Calu3 (cell line): ENCODE data around the gene LAD1. TPM values are rescaled to one million over a fixed set of nuclear protein-coding genes. Genes with fewer than 3 reads are reported as not detected.

Source experiments
- BruUV-seq: library from RNA; stranded (reverse); fragments of 400-500 nt; replicated peaks from 2 replicates; lab custom pipeline; 2021; lab: Mats Ljungman, UMichigan
- CTCF ChIA-PET: fragments of 300-600 bp; sonication (Branson Sonifier 250); formaldehyde crosslinking; loops from one replicate; lab custom pipeline; 2022; ENCODE audit warnings: antibody characterized with exemption; lab: Charles Lee
- DNase-seq: peaks from one replicate; pipeline ENCODE4 v3.0.0; 2022
- H3K27ac Mint-ChIP-seq: one replicate; pipeline ENCODE4 v1.8.0; 2022; ENCODE audit warnings: mixed read lengths; ENCODE audit not compliant: unreplicated experiment
- H3K27me3 Mint-ChIP-seq: one replicate; pipeline ENCODE4 v1.8.0; 2022; ENCODE audit warnings: mixed read lengths; ENCODE audit not compliant: unreplicated experiment
- H3K36me3 Mint-ChIP-seq: one replicate; pipeline ENCODE4 v1.8.0; 2022; ENCODE audit warnings: mild to moderate bottlenecking, moderate library complexity, mixed read lengths; ENCODE audit not compliant: insufficient read depth, unreplicated experiment
- H3K4me1 Mint-ChIP-seq: one replicate; pipeline ENCODE4 v1.8.0; 2022; ENCODE audit warnings: mild to moderate bottlenecking, low read depth, mixed read lengths; ENCODE audit not compliant: unreplicated experiment
- H3K4me3 Mint-ChIP-seq: one replicate; pipeline ENCODE4 v1.8.0; 2022; ENCODE audit warnings: mild to moderate bottlenecking, low read depth, moderate library complexity, mixed read lengths; ENCODE audit not compliant: unreplicated experiment
- H3K9me3 Mint-ChIP-seq: one replicate; pipeline ENCODE4 v1.8.0; 2022; ENCODE audit warnings: low read depth, mixed read lengths; ENCODE audit not compliant: unreplicated experiment
- CTCF ChIP-seq: fragments of 200-600 bp; IDR thresholded peaks from one replicate; pipeline ENCODE4 v1.8.0; 2022; ENCODE audit warnings: antibody characterized with exemption; ENCODE audit not compliant: unreplicated experiment
- intact Hi-C: fragments of 100-400 bp; cut with micrococcal nuclease; formaldehyde crosslinking; loops from one replicate; pipeline ENCODE4 v1.10.0; 2022; ENCODE audit not compliant: unreplicated experiment
- total RNA-seq: library from RNA; stranded (reverse); gene quantifications from 2 replicates; pipeline ENCODE4 v1.2.3, GENCODE V29; 2022

LAD1 gene
- total RNA-seq, 1 experiment from 2014 or later, result 209 TPM

GRCh38 chr1:201406831-201407406 is 7.8 kb upstream of the LAD1 start:
- DNase-seq, result peak; percentile 56
- peak overlapping the region; percentile 74 for H3K27ac Mint-ChIP-seq
- BruUV-seq, result no TSS peak
- intact Hi-C loops, result loop anchor here (1.0 kb wide), 1 partner anchor 10 kb away; no protein-coding TSS in a partner anchor
- peak overlapping the region; percentile 28 for H3K4me3 Mint-ChIP-seq
- no peak for TF ChIP-seq CTCF
- no peaks in the 10 kb centered on the region for H3K9me3 Mint-ChIP-seq
- H3K36me3 Mint-ChIP-seq, result peaks cover 38% of the 10 kb centered on the region
- H3K27me3 Mint-ChIP-seq, result peaks cover 10% of the 10 kb centered on the region
- H3K4me1 Mint-ChIP-seq, result no peaks in the 10 kb centered on the region
- CTCF ChIA-PET, result interaction anchor here (0.8 to 3.5 kb wide), 6 partner anchors 10 to 28 kb away, joined by 3 to 14 read pairs (median 4); no protein-coding TSS in a partner anchor

GRCh38 chr1:201405484-201405831 is 6.3 kb upstream of the LAD1 start:
- Mint-ChIP-seq H3K4me3 (peak overlapping the region; percentile 54), H3K4me1 (no peaks in the 10 kb centered on the region), H3K27me3 (peaks cover 10% of the 10 kb centered on the region), H3K9me3 (no peaks in the 10 kb centered on the region), H3K36me3 (peaks cover 40% of the 10 kb centered on the region), H3K27ac (no peak overlapping the region)
- no peak for TF ChIP-seq CTCF
- CTCF ChIA-PET, result interaction anchor here (0.5 to 3.5 kb wide), 12 partner anchors 9 to 681 kb away, joined by 3 to 14 read pairs (median 4); no protein-coding TSS in a partner anchor
- no TSS peak for BruUV-seq
- DNase-seq, result peak; percentile 92
- intact Hi-C loops, result no loop called here

GRCh38 chr1:201404722-201405483 is 5.8 kb upstream of the LAD1 start:
- Mint-ChIP-seq H3K4me1 (no peaks in the 10 kb centered on the region), H3K9me3 (no peaks in the 10 kb centered on the region), H3K4me3 (peak overlapping the region; percentile 54), H3K27me3 (peaks cover 5% of the 10 kb centered on the region), H3K36me3 (peaks cover 42% of the 10 kb centered on the region), H3K27ac (no peak overlapping the region)
- intact Hi-C loops, result no loop called here
- no TSS peak for BruUV-seq
- TF ChIP-seq CTCF, result no peak
- CTCF ChIA-PET, result interaction anchor here (0.5 to 3.5 kb wide), 9 partner anchors 8 to 682 kb away, joined by 3 to 14 read pairs (median 4); no protein-coding TSS in a partner anchor
- DNase-seq, result no peak

- Mint-ChIP-seq H3K9me3 (no peaks in the 10 kb centered on the region), H3K4me3 (peak overlapping the region; percentile 54), H3K27ac (no peak overlapping the region), H3K27me3 (no peaks in the 10 kb centered on the region), H3K36me3 (peaks cover 51% of the 10 kb centered on the region), H3K4me1 (no peaks in the 10 kb centered on the region)
- no peak for DNase-seq
- no peak for TF ChIP-seq CTCF
- no TSS peak for BruUV-seq
- intact Hi-C loops, result no loop called here
- CTCF ChIA-PET, result interaction anchor here (1.5 kb wide), 1 partner anchor 9 kb away, joined by 4 read pairs; no protein-coding TSS in a partner anchor
Measured at GRCh38 chr1:201404055-201404454, 4.9 kb upstream of the LAD1 start.
